ENCODE measurements around the gene PHPT1.

DNA sequence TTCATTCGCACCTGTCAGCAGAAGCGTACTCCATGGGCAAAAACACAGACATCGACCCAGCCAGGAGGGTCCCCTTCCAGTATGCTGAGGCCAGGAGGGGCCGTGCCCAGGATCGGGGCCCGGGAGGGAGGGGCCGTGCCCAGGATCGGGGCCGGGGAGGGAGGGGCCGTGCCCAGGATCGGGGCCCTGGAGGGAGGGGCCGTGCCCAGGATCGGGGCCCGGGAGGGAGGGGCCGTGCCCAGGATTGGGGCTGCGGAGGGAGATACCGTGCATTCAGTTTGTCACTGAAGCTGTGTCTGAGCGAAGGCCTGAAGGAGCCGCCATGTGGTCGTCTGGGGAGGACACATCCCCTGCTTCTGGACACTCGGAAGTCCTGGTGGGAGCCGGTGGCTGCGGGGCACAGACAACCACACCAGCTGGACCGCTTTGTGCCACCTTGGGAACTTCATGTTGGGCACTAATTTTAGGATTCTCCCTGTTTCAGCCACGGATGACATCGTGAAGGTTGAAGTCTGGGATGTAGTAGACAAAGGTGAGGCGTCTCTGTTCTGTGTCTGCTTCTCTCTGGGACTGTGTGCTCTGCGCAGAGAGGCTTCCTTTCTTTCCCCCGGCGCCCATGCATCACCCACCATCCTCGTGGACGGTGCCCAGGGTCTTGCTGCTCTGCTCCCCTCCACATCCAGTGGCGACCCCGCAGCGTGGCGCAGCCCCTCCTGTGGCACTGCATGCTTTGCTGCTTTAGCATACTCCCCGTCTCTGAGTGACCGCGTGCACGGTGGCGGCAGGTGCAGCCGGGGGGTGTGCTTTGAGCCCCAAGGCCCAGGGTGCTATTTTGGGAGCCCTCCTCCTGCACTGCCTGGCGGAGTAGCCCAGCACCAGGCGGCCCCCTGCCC lies 23.7 kb upstream of the PHPT1 start:
- no peak for TF ChIP-seq CTCF (conservative IDR thresholded peaks at IDR 0.05; ENCODE audit: low read depth in 2 of 2)
- TF ChIP-seq EZH2phosphoT487 (IDR thresholded peaks at IDR 0.05; ENCODE audit: unreplicated experiment), result no peak
- no peak for TF ChIP-seq ZNF331 (CRISPR knock-in tag; IDR thresholded peaks at IDR 0.05; ENCODE audit: low read depth)
- no peak for TF ChIP-seq REST (IDR thresholded peaks at IDR 0.05; ENCODE audit: unreplicated experiment)
- TF ChIP-seq POLR2AphosphoS5 (IDR thresholded peaks at IDR 0.05; ENCODE audit: low read depth), result no peak
- TF ChIP-seq JUNB (IDR thresholded peaks at IDR 0.05; ENCODE audit: unreplicated experiment), result no peak
- no peak for TF ChIP-seq EZH2 (IDR thresholded peaks at IDR 0.05; ENCODE audit: low read depth, unreplicated experiment)
- TF ChIP-seq ZNF114 (CRISPR knock-in tag; IDR thresholded peaks at IDR 0.05), result no peak
- TF ChIP-seq, protein P1, sequence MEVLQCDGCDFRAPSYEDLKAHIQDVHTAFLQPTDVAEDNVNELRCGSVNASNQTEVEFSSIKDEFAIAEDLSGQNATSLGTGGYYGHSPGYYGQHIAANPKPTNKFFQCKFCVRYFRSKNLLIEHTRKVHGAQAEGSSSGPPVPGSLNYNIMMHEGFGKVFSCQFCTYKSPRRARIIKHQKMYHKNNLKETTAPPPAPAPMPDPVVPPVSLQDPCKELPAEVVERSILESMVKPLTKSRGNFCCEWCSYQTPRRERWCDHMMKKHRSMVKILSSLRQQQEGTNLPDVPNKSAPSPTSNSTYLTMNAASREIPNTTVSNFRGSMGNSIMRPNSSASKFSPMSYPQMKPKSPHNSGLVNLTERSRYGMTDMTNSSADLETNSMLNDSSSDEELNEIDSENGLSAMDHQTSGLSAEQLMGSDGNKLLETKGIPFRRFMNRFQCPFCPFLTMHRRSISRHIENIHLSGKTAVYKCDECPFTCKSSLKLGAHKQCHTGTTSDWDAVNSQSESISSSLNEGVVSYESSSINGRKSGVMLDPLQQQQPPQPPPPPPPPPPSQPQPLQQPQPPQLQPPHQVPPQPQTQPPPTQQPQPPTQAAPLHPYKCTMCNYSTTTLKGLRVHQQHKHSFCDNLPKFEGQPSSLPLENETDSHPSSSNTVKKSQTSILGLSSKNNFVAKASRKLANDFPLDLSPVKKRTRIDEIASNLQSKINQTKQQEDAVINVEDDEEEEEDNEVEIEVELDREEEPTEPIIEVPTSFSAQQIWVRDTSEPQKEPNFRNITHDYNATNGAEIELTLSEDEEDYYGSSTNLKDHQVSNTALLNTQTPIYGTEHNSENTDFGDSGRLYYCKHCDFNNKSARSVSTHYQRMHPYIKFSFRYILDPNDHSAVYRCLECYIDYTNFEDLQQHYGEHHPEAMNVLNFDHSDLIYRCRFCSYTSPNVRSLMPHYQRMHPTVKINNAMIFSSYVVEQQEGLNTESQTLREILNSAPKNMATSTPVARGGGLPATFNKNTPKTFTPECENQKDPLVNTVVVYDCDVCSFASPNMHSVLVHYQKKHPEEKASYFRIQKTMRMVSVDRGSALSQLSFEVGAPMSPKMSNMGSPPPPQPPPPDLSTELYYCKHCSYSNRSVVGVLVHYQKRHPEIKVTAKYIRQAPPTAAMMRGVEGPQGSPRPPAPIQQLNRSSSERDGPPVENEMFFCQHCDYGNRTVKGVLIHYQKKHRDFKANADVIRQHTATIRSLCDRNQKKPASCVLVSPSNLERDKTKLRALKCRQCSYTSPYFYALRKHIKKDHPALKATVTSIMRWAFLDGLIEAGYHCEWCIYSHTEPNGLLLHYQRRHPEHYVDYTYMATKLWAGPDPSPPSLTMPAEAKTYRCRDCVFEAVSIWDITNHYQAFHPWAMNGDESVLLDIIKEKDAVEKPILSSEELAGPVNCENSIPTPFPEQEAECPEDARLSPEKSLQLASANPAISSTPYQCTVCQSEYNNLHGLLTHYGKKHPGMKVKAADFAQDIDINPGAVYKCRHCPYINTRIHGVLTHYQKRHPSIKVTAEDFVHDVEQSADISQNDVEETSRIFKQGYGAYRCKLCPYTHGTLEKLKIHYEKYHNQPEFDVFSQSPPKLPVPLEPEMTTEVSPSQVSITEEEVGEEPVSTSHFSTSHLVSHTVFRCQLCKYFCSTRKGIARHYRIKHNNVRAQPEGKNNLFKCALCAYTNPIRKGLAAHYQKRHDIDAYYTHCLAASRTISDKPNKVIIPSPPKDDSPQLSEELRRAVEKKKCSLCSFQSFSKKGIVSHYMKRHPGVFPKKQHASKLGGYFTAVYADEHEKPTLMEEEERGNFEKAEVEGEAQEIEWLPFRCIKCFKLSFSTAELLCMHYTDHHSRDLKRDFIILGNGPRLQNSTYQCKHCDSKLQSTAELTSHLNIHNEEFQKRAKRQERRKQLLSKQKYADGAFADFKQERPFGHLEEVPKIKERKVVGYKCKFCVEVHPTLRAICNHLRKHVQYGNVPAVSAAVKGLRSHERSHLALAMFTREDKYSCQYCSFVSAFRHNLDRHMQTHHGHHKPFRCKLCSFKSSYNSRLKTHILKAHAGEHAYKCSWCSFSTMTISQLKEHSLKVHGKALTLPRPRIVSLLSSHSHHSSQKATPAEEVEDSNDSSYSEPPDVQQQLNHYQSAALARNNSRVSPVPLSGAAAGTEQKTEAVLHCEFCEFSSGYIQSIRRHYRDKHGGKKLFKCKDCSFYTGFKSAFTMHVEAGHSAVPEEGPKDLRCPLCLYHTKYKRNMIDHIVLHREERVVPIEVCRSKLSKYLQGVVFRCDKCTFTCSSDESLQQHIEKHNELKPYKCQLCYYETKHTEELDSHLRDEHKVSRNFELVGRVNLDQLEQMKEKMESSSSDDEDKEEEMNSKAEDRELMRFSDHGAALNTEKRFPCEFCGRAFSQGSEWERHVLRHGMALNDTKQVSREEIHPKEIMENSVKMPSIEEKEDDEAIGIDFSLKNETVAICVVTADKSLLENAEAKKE (CRISPR knock-in tag; IDR thresholded peaks at IDR 0.05), result no peak
- TF ChIP-seq NANOG (IDR thresholded peaks at IDR 0.05; ENCODE audit: borderline replicate concordance), result no peak
- no peak for TF ChIP-seq STAT1 (IDR thresholded peaks at IDR 0.05; ENCODE audit: unreplicated experiment)
- TF ChIP-seq, protein P2, sequence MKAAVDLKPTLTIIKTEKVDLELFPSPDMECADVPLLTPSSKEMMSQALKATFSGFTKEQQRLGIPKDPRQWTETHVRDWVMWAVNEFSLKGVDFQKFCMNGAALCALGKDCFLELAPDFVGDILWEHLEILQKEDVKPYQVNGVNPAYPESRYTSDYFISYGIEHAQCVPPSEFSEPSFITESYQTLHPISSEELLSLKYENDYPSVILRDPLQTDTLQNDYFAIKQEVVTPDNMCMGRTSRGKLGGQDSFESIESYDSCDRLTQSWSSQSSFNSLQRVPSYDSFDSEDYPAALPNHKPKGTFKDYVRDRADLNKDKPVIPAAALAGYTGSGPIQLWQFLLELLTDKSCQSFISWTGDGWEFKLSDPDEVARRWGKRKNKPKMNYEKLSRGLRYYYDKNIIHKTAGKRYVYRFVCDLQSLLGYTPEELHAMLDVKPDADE (IDR thresholded peaks at IDR 0.05), result no peak

All from GM23338 (cell line).